Panc1 (cell line): ENCODE results near the gene RILPL1. TPM values are rescaled to one million over a fixed set of nuclear protein-coding genes. Genes with fewer than 3 reads are reported as not detected.
"Not testable (repeated sequence)": the region's sequence is repeated elsewhere in the genome, so short reads cannot be mapped to it uniquely, and the experiment has no call there.

Experiments
- ATAC-seq: fragments of 200-7000 bp; cut with Tn5 transposase; 2 replicates; pipeline ENCODE4 v1.9.1; 2020; ENCODE audit warnings: mild to moderate bottlenecking, moderate library complexity
- BruUV-seq: library from RNA; stranded (reverse); fragments of 400-500 nt; replicated peaks from 2 replicates; lab custom pipeline; 2021; lab: Mats Ljungman, UMichigan
- CTCF ChIA-PET: fragments of 300-600 bp; sonication (Branson Sonifier 250); formaldehyde crosslinking; loops from one replicate; lab custom pipeline; 2022; ENCODE audit warnings: antibody characterized with exemption; lab: Charles Lee
- POLR2A ChIA-PET: fragments of 300-600 bp; sonication (Branson Sonifier 250); formaldehyde crosslinking; loops from one replicate; lab custom pipeline; 2022; ENCODE audit warnings: antibody characterized with exemption; lab: Charles Lee
- DNase-seq: peaks from one replicate; pipeline ENCODE4 v3.0.0-alpha.2; 2010; ENCODE audit warnings: low read depth, low spot score
- H3K27ac ChIP-seq: 2 replicates; pipeline ENCODE4 v1.5.1; 2011; ENCODE audit warnings: mild to moderate bottlenecking, low read length, inconsistent platforms
- H3K27me3 ChIP-seq: fragments of 200-500 bp; sonication (Bioruptor generic); 2 replicates; pipeline ENCODE4 v1.6.0; 2014; ENCODE audit warnings: low read length, inconsistent platforms; ENCODE audit not compliant: control insufficient read depth, insufficient read depth
- H3K36me3 ChIP-seq: fragments of 200-500 bp; sonication (Bioruptor generic); 2 replicates; pipeline ENCODE4 v1.5.1; 2014; ENCODE audit warnings: inconsistent platforms, mild to moderate bottlenecking, low read length, moderate library complexity; ENCODE audit not compliant: control insufficient read depth, insufficient read depth
- H3K4me1 ChIP-seq: 2 replicates; pipeline ENCODE4 v1.5.1; 2011; ENCODE audit warnings: inconsistent platforms, mild to moderate bottlenecking, low read length, moderate library complexity; ENCODE audit not compliant: control insufficient read depth, insufficient read depth
- H3K4me3 ChIP-seq, 2 experiments: 2 replicates each; pipeline ENCODE4 v1.5.1; 2011 to 2012; ENCODE audit warnings: low read depth in 2 of 2, low read length in 2 of 2, mild to moderate bottlenecking in 2 of 2, inconsistent platforms in 1 of 2, moderate library complexity in 1 of 2
- H3K9me3 ChIP-seq: fragments of 200-500 bp; sonication (Bioruptor generic); 2 replicates; pipeline ENCODE4 v1.5.1; 2014; ENCODE audit warnings: low read depth, mild to moderate bottlenecking, inconsistent platforms, low read length, moderate library complexity; ENCODE audit not compliant: control insufficient read depth, insufficient read depth
- POLR2AphosphoS5 ChIP-seq: IDR thresholded peaks from 2 replicates; pipeline ENCODE4 v1.6.1; 2012; ENCODE audit warnings: mild to moderate bottlenecking, low read depth, low read length, moderate library complexity
- SIN3A ChIP-seq: IDR thresholded peaks from 2 replicates; pipeline ENCODE4 v1.6.1; 2012; ENCODE audit warnings: low read depth, mild to moderate bottlenecking, low read length, moderate library complexity, borderline replicate concordance; ENCODE audit not compliant: insufficient read depth
- TCF7L2 ChIP-seq: IDR thresholded peaks from 2 replicates; pipeline ENCODE4 v1.6.1; 2011; ENCODE audit warnings: mild to moderate bottlenecking, low read depth, low read length, inconsistent platforms
- in situ Hi-C: cut with HindIII; loops from 2 replicates; pipeline ENCODE4 v1.10.0; 2016; ENCODE audit warnings: low sequenced_read_pairs, low pct_unique_long_range_greater_than_20kb
- intact Hi-C: fragments of 100-400 bp; cut with micrococcal nuclease; formaldehyde crosslinking; loops from one replicate; pipeline ENCODE4 v1.10.0; 2022; ENCODE audit not compliant: unreplicated experiment
- total RNA-seq: library from RNA; stranded (reverse); gene quantifications from one replicate; pipeline ENCODE4 v1.2.1, GENCODE V29; 2021; ENCODE audit not compliant: unreplicated experiment
- TF ChIP-seq, protein P1 (sequence below), 2 experiments: IDR thresholded peaks; 2 replicates each; pipeline ENCODE4 v1.6.1; 2011 to 2012; ENCODE audit warnings: low read depth in 2 of 2, control low read depth in 1 of 2, low read length in 1 of 2, mild to moderate bottlenecking in 1 of 2, moderate library complexity in 1 of 2; ENCODE audit not compliant: insufficient read depth in 1 of 2
- TF ChIP-seq, protein P2 (sequence below): fragments of 450-650 bp; IDR thresholded peaks from 2 replicates; pipeline ENCODE4 v1.5.1; 2017; ENCODE audit warnings: mild to moderate bottlenecking

RILPL1 gene
- total RNA-seq, 1 experiment from 2014 or later, result 16.2 TPM

DNA sequence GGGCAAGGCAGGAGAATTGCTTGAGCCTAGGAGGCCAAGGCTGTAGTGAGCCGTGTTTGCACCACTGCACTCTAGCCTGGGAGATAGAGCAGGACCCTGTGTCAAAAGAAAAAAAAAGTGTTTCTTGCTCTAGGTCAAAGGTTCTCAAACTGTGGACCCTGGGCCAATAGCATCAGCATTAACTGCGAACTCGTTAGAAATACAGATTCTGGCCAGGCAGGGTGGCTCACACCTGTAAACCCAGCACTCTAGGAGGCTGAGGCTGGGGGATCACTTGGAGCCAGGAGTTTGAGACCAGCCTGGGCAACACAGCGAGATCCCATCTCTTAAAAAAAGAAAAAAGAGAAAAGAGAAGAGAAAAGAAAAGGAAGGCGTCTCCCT lies 97.9 kb downstream of the RILPL1 start:
- Histone ChIP-seq H3K27ac (peak overlapping the region; percentile 77), H3K27me3 (no peaks in the 10 kb centered on the region), H3K36me3 (no peaks in the 10 kb centered on the region), H3K4me1 (no peaks in the 10 kb centered on the region), H3K4me3 (peak overlapping the region; percentile 71 to 95), H3K9me3 (no peaks in the 10 kb centered on the region)
- DNase-seq (no peak), ATAC-seq (no peak)
- POLR2A ChIA-PET, result interaction anchor here (0.6 to 0.7 kb wide), 2 partner anchors 29 to 203 kb away, joined by 3 to 5 read pairs; no protein-coding TSS in a partner anchor
- in situ Hi-C loops (no loop called here), intact Hi-C loops (no loop called here)
- no TSS peak for BruUV-seq
- TF ChIP-seq, protein P1, sequence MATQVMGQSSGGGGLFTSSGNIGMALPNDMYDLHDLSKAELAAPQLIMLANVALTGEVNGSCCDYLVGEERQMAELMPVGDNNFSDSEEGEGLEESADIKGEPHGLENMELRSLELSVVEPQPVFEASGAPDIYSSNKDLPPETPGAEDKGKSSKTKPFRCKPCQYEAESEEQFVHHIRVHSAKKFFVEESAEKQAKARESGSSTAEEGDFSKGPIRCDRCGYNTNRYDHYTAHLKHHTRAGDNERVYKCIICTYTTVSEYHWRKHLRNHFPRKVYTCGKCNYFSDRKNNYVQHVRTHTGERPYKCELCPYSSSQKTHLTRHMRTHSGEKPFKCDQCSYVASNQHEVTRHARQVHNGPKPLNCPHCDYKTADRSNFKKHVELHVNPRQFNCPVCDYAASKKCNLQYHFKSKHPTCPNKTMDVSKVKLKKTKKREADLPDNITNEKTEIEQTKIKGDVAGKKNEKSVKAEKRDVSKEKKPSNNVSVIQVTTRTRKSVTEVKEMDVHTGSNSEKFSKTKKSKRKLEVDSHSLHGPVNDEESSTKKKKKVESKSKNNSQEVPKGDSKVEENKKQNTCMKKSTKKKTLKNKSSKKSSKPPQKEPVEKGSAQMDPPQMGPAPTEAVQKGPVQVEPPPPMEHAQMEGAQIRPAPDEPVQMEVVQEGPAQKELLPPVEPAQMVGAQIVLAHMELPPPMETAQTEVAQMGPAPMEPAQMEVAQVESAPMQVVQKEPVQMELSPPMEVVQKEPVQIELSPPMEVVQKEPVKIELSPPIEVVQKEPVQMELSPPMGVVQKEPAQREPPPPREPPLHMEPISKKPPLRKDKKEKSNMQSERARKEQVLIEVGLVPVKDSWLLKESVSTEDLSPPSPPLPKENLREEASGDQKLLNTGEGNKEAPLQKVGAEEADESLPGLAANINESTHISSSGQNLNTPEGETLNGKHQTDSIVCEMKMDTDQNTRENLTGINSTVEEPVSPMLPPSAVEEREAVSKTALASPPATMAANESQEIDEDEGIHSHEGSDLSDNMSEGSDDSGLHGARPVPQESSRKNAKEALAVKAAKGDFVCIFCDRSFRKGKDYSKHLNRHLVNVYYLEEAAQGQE (IDR thresholded peaks at IDR 0.05; ENCODE audit: insufficient read depth in 1 of 2, low read depth in 2 of 2, low read length in 1 of 2), result no peak
- no peak for TF ChIP-seq SIN3A
- TF ChIP-seq POLR2AphosphoS5, result no peak
- TF ChIP-seq, protein P2, sequence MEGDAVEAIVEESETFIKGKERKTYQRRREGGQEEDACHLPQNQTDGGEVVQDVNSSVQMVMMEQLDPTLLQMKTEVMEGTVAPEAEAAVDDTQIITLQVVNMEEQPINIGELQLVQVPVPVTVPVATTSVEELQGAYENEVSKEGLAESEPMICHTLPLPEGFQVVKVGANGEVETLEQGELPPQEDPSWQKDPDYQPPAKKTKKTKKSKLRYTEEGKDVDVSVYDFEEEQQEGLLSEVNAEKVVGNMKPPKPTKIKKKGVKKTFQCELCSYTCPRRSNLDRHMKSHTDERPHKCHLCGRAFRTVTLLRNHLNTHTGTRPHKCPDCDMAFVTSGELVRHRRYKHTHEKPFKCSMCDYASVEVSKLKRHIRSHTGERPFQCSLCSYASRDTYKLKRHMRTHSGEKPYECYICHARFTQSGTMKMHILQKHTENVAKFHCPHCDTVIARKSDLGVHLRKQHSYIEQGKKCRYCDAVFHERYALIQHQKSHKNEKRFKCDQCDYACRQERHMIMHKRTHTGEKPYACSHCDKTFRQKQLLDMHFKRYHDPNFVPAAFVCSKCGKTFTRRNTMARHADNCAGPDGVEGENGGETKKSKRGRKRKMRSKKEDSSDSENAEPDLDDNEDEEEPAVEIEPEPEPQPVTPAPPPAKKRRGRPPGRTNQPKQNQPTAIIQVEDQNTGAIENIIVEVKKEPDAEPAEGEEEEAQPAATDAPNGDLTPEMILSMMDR, result no peak
- TF ChIP-seq TCF7L2, result no peak
- CTCF ChIA-PET, result interaction anchor here (0.6 kb wide), 1 partner anchor 12 kb away, joined by 4 read pairs; no protein-coding TSS in a partner anchor

DNA sequence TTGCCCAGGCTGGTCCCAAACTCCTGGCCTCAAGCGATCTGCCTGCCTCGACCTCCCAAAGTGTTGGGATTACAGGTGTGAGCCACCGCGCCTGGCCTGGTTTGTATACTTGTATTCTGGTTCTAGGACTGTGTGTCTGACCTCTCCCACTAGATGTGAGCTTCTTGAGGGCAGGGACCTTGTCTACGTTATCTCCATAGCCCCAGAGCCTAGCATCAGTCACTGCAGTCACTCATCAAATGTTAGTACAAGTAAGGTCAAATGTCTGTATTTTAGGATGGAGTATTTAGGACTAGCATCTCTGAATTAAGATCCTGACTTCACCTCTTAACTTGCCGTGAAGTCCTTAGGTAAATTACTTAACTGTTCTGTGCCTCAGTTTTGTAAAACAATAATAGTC lies 99.9 kb downstream of the RILPL1 start:
- no peak for DNase-seq
- in situ Hi-C loops (no loop called here), intact Hi-C loops (no loop called here)
- TF ChIP-seq SIN3A, result no peak
- TF ChIP-seq TCF7L2, result no peak
- TF ChIP-seq, protein P1 (IDR thresholded peaks at IDR 0.05; ENCODE audit: insufficient read depth in 1 of 2, low read depth in 2 of 2, low read length in 1 of 2), result no peak
- no peak for TF ChIP-seq POLR2AphosphoS5
- TF ChIP-seq, protein P2, result no peak
- no TSS peak for BruUV-seq
- CTCF ChIA-PET, result no interaction called here
- POLR2A ChIA-PET, result no interaction called here
- no peaks in the 10 kb centered on the region for H3K36me3 ChIP-seq
- no peak for ATAC-seq
- no peak overlapping the region for H3K4me3 ChIP-seq
- no peaks in the 10 kb centered on the region for H3K27me3 ChIP-seq
- no peak overlapping the region; the same call in 1 of the 2 replicates for H3K27ac ChIP-seq
- no peaks in the 10 kb centered on the region for H3K4me1 ChIP-seq
- H3K9me3 ChIP-seq, result no peaks in the 10 kb centered on the region

DNA sequence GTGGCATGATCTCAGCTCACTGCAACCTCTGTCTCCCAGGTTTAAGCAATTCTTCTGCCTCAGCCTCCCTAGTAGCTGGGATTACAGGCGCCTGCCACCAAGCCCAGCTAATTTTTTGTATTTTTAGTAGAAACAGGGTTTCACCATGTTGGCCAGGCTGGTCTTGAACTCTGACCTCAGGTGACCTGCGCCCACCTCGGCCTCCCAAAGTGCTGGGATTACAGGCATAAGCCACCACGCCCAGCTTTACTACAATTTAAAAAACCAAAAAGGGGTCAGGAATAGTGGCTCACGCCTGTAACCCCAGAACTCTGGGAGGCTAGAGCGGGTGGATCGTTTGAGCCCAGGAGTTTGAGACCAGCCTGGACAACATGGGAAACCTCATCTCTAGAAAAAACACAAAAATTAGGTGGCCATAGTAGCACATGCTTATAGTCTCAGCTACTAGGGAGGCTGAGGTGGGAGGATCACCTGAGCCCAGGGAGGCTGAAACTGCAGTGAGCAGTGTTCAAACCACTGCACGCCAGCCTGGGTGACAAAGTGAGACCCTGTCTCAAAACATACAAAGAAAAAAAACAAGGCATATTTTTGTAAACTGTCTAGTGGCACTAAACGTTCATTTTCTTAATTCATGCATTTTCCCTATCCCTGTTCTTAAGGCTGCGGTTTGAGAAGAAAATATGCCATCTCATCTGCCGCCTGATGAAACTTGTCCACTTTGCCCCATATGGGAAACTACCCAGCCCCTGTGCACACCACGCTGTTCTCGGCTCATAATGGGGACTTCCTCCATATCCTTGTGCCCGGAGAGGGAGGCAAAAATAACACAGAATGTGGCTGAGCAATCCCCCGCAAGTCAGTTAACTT lies 101.3 kb downstream of the RILPL1 start:
- TSS peak; percentile 54 for BruUV-seq
- H3K36me3 ChIP-seq, DNase-seq, ATAC-seq, H3K4me3 ChIP-seq, H3K9me3 ChIP-seq, in situ Hi-C loops, H3K27ac ChIP-seq, H3K4me1 ChIP-seq, intact Hi-C loops, H3K27me3 ChIP-seq: not testable (repeated sequence)
- CTCF ChIA-PET, result interaction anchor here (0.6 kb wide), 1 partner anchor 50 kb away, joined by 4 read pairs; no protein-coding TSS in a partner anchor
- POLR2A ChIA-PET, result interaction anchor here (0.6 kb wide), 1 partner anchor 26 kb away, joined by 10 read pairs; the partner anchor contains the start of gene SNRNP35
